GM23338 (cell line): ENCODE data around the gene GRIA4. TPM values are rescaled to one million over a fixed set of nuclear protein-coding genes. Genes with fewer than 3 reads are reported as not detected.
A peak's percentile ranks its signal among the peaks of the same experiment; 100 is the strongest.

ENCODE experiments used
- ATAC-seq: fragments of 200-7000 bp; cut with Tn5 transposase; 3 replicates; pipeline ENCODE4 v1.9.1; 2020
- DNase-seq: peaks from one replicate; pipeline ENCODE4 v3.0.0-alpha.2; 2015; ENCODE audit warnings: low spot score
- H2AFZ ChIP-seq: fragments of 200-600 bp; sonication (generic); 2 replicates; pipeline ENCODE4 v1.8.0; 2016; ENCODE audit warnings: antibody characterized with exemption, mild to moderate bottlenecking, moderate library complexity
- H3F3A ChIP-seq: fragments of 200-600 bp; sonication (generic); replicated peaks from 2 replicates; pipeline ENCODE4 v1.8.0; 2017; ENCODE audit warnings: antibody characterized with exemption, mixed run types, low read depth
- H3K27ac ChIP-seq: fragments of 200-600 bp; sonication (generic); 2 replicates; pipeline ENCODE4 v1.6.1; 2016; ENCODE audit warnings: low read depth
- H3K27me3 ChIP-seq: fragments of 200-600 bp; sonication (generic); 2 replicates; pipeline ENCODE4 v1.8.0; 2016; ENCODE audit warnings: mild to moderate bottlenecking, mixed run types, moderate library complexity; ENCODE audit not compliant: insufficient read depth
- H3K36me3 ChIP-seq: fragments of 200-600 bp; sonication (generic); 2 replicates; pipeline ENCODE4 v1.8.0; 2016; ENCODE audit warnings: mild to moderate bottlenecking; ENCODE audit not compliant: insufficient read depth
- H3K4me1 ChIP-seq: fragments of 200-600 bp; sonication (generic); 2 replicates; pipeline ENCODE4 v1.8.0; 2016; ENCODE audit warnings: mild to moderate bottlenecking, moderate library complexity; ENCODE audit not compliant: insufficient read depth
- H3K4me2 ChIP-seq: fragments of 200-600 bp; sonication (generic); 2 replicates; pipeline ENCODE4 v1.7.1; 2017; ENCODE audit warnings: mixed run types
- H3K4me3 ChIP-seq: fragments of 200-600 bp; sonication (generic); 2 replicates; pipeline ENCODE4 v1.6.1; 2016; ENCODE audit warnings: mixed run types
- H3K79me2 ChIP-seq: fragments of 200-600 bp; sonication (generic); replicated peaks from 2 replicates; pipeline ENCODE4 v1.8.0; 2017; ENCODE audit warnings: mild to moderate bottlenecking; ENCODE audit not compliant: insufficient read depth
- H3K9me2 ChIP-seq: fragments of 200-600 bp; sonication (generic); 2 replicates; pipeline ENCODE4 v1.8.0; 2017; ENCODE audit not compliant: insufficient read depth
- H4K20me1 ChIP-seq: fragments of 200-600 bp; sonication (generic); replicated peaks from 2 replicates; pipeline ENCODE4 v1.8.0; 2017; ENCODE audit warnings: mild to moderate bottlenecking; ENCODE audit not compliant: insufficient read depth
- H3K27ac Mint-ChIP-seq: 2 replicates; pipeline ENCODE4 v1.8.0; 2020; ENCODE audit warnings: inconsistent platforms, mild to moderate bottlenecking, moderate library complexity, mixed read lengths
- H3K27me3 Mint-ChIP-seq: 3 replicates; pipeline ENCODE4 v1.8.0; 2022; ENCODE audit warnings: low read depth, mild to moderate bottlenecking, moderate library complexity, mixed read lengths, inconsistent platforms; ENCODE audit not compliant: insufficient read depth, poor library complexity
- H3K36me3 Mint-ChIP-seq: 3 replicates; pipeline ENCODE4 v1.8.0; 2021; ENCODE audit warnings: low read depth, mild to moderate bottlenecking, inconsistent platforms, moderate library complexity, mixed read lengths
- H3K4me1 Mint-ChIP-seq: 3 replicates; pipeline ENCODE4 v1.8.0; 2020; ENCODE audit warnings: mild to moderate bottlenecking, inconsistent platforms, mixed read lengths
- H3K4me3 Mint-ChIP-seq: 3 replicates; pipeline ENCODE4 v1.8.0; 2021; ENCODE audit warnings: moderate library complexity, mild to moderate bottlenecking, inconsistent platforms, mixed read lengths
- H3K9me3 Mint-ChIP-seq: 3 replicates; pipeline ENCODE4 v1.8.0; 2020; ENCODE audit warnings: moderate library complexity, mild to moderate bottlenecking, inconsistent platforms, mixed read lengths
- EZH2 ChIP-seq: fragments of 200-600 bp; sonication (generic); IDR thresholded peaks from one replicate; pipeline ENCODE4 v1.8.0; 2017; ENCODE audit warnings: antibody characterized with exemption, mild to moderate bottlenecking, low read depth; ENCODE audit not compliant: unreplicated experiment
- EZH2phosphoT487 ChIP-seq: fragments of 200-600 bp; sonication (generic); IDR thresholded peaks from one replicate; pipeline ENCODE4 v1.8.1; 2018; ENCODE audit warnings: antibody characterized with exemption; ENCODE audit not compliant: unreplicated experiment
- JUNB ChIP-seq: IDR thresholded peaks from one replicate; pipeline ENCODE4 v1.6.1; 2016; ENCODE audit warnings: antibody characterized with exemption; ENCODE audit not compliant: unreplicated experiment
- NANOG ChIP-seq: IDR thresholded peaks from 2 replicates; pipeline ENCODE4 v1.6.1; 2016; ENCODE audit warnings: antibody characterized with exemption, borderline replicate concordance
- POLR2AphosphoS5 ChIP-seq: IDR thresholded peaks from 2 replicates; pipeline ENCODE4 v1.6.1; 2016; ENCODE audit warnings: antibody characterized with exemption, low read depth
- STAT1 ChIP-seq: IDR thresholded peaks from one replicate; pipeline ENCODE4 v1.6.1; 2016; ENCODE audit warnings: antibody characterized with exemption; ENCODE audit not compliant: unreplicated experiment
- ZNF114 ChIP-seq: fragments of 250-450 bp; sonication (Bioruptor Pico); IDR thresholded peaks from 2 replicates; pipeline ENCODE4 v1.5.0; 2020; ENCODE audit warnings: mild to moderate bottlenecking, moderate library complexity
- ZNF331 ChIP-seq: fragments of 250-450 bp; sonication (Bioruptor Pico); IDR thresholded peaks from 2 replicates; pipeline ENCODE4 v1.5.0; 2020; ENCODE audit warnings: low read depth, mild to moderate bottlenecking, moderate library complexity
- polyA plus RNA-seq: library from polyadenylated mRNA; unstranded; fragments of >200 nt; fragmentation: Nextera tagmentation; extraction: Ambion mirVana; gene quantifications from 2 replicates; pipeline ENCODE4 v1.2.1, GENCODE V29; 2016
- total RNA-seq: library from RNA; depleted of rRNA; stranded (reverse); fragments of >200 nt; shearing (Covaris generic); gene quantifications from 2 replicates; pipeline ENCODE4 v1.2.3, GENCODE V29; 2014
- TF ChIP-seq, protein P1 (sequence below), 2 experiments: fragments of 200-600 bp in 1 of 2; sonication (generic) in 1 of 2; conservative IDR thresholded peaks; 2 replicates each; pipeline versions ENCODE4 v1.5.1 to v1.6.1; 2016 to 2017; ENCODE audit warnings: antibody characterized with exemption in 2 of 2, low read depth in 2 of 2, mild to moderate bottlenecking in 2 of 2, moderate library complexity in 1 of 2
- TF ChIP-seq, protein P2 (sequence below): IDR thresholded peaks from one replicate; pipeline ENCODE4 v1.6.1; 2018; ENCODE audit warnings: antibody characterized with exemption; ENCODE audit not compliant: unreplicated experiment
- TF ChIP-seq, protein P3 (sequence below): IDR thresholded peaks from 2 replicates; pipeline ENCODE4 v1.6.1; 2016; ENCODE audit warnings: antibody characterized with exemption
- TF ChIP-seq, protein P4 (sequence below): fragments of 250-450 bp; sonication (Bioruptor Pico); IDR thresholded peaks from 2 replicates; pipeline ENCODE4 v1.5.0; 2020; ENCODE audit warnings: mild to moderate bottlenecking, moderate library complexity

GRIA4 gene
- total and polyA plus RNA-seq, 2 experiments from 2014 or later: 17.8 to 71.1 TPM

DNA sequence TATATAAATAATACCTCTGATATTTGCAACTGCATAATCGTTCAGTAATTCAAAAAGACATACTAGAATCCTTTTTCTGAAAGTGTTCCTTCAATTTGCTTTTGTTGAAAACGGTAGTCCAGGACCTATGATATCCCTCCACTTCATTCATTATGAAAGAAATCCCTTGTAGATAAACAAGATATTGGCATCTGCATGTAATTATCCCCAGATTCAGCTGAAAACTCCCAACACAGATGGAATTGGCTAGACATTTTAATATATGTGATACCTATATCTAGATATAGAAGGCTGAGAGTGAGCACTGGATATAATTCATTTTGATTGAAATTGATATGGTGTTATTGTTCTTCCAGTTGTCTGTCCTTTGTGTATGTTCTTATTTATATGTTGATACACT, 302.8 kb downstream of the GRIA4 start (continued):
- TF ChIP-seq, protein P1, sequence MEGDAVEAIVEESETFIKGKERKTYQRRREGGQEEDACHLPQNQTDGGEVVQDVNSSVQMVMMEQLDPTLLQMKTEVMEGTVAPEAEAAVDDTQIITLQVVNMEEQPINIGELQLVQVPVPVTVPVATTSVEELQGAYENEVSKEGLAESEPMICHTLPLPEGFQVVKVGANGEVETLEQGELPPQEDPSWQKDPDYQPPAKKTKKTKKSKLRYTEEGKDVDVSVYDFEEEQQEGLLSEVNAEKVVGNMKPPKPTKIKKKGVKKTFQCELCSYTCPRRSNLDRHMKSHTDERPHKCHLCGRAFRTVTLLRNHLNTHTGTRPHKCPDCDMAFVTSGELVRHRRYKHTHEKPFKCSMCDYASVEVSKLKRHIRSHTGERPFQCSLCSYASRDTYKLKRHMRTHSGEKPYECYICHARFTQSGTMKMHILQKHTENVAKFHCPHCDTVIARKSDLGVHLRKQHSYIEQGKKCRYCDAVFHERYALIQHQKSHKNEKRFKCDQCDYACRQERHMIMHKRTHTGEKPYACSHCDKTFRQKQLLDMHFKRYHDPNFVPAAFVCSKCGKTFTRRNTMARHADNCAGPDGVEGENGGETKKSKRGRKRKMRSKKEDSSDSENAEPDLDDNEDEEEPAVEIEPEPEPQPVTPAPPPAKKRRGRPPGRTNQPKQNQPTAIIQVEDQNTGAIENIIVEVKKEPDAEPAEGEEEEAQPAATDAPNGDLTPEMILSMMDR (conservative IDR thresholded peaks at IDR 0.05; ENCODE audit: low read depth in 2 of 2): no peak
- TF ChIP-seq ZNF331 (CRISPR knock-in tag) (no peak), STAT1 (no peak), EZH2phosphoT487 (no peak), EZH2 (no peak), ZNF114 (CRISPR knock-in tag) (no peak), JUNB (no peak), POLR2AphosphoS5 (no peak)
- TF ChIP-seq, protein P2, sequence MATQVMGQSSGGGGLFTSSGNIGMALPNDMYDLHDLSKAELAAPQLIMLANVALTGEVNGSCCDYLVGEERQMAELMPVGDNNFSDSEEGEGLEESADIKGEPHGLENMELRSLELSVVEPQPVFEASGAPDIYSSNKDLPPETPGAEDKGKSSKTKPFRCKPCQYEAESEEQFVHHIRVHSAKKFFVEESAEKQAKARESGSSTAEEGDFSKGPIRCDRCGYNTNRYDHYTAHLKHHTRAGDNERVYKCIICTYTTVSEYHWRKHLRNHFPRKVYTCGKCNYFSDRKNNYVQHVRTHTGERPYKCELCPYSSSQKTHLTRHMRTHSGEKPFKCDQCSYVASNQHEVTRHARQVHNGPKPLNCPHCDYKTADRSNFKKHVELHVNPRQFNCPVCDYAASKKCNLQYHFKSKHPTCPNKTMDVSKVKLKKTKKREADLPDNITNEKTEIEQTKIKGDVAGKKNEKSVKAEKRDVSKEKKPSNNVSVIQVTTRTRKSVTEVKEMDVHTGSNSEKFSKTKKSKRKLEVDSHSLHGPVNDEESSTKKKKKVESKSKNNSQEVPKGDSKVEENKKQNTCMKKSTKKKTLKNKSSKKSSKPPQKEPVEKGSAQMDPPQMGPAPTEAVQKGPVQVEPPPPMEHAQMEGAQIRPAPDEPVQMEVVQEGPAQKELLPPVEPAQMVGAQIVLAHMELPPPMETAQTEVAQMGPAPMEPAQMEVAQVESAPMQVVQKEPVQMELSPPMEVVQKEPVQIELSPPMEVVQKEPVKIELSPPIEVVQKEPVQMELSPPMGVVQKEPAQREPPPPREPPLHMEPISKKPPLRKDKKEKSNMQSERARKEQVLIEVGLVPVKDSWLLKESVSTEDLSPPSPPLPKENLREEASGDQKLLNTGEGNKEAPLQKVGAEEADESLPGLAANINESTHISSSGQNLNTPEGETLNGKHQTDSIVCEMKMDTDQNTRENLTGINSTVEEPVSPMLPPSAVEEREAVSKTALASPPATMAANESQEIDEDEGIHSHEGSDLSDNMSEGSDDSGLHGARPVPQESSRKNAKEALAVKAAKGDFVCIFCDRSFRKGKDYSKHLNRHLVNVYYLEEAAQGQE: no peak
- TF ChIP-seq, protein P3, sequence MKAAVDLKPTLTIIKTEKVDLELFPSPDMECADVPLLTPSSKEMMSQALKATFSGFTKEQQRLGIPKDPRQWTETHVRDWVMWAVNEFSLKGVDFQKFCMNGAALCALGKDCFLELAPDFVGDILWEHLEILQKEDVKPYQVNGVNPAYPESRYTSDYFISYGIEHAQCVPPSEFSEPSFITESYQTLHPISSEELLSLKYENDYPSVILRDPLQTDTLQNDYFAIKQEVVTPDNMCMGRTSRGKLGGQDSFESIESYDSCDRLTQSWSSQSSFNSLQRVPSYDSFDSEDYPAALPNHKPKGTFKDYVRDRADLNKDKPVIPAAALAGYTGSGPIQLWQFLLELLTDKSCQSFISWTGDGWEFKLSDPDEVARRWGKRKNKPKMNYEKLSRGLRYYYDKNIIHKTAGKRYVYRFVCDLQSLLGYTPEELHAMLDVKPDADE: no peak

DNA sequence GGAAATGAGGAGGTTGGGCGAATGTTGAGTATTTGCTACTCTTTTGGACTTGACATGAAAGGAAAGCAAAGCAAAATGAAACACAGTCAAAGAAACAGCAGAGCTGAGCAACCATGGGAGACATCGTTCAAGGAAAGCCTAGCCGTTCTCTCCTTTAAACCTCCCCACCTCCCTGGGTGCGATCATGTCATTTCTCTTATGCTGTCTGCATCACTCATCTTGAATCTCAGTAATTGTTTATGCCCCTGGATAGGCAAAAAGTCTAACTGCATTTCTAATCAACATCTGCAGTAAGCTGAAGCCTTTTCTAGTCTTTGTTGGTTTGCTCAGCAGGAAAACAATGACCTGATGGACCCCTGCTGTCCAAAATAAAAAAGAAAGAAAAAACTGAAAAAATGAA, 305.1 kb downstream of the GRIA4 start:
- H3K4me1 ChIP-seq: peaks cover 11% of the 10 kb centered on the region
- no peaks in the 10 kb centered on the region for H3K27me3 ChIP-seq
- H3F3A ChIP-seq: no peaks in the 10 kb centered on the region
- 0 out of 3 replicates have a peak, but pooled peaks have one; percentile 34 for ATAC-seq
- peak; percentile 27 for DNase-seq
- no peaks in the 10 kb centered on the region for H3K27me3 Mint-ChIP-seq
- H3K36me3 Mint-ChIP-seq: no peaks in the 10 kb centered on the region
- no peak overlapping the region for H3K27ac ChIP-seq
- no peaks in the 10 kb centered on the region for H3K36me3 ChIP-seq
- no peaks in the 10 kb centered on the region for H3K9me3 Mint-ChIP-seq
- no peak overlapping the region for H3K4me3 ChIP-seq
- H3K4me2 ChIP-seq: 0 out of 2 replicates have a peak overlapping the region, but pooled peaks have one; percentile 0
- H3K9me2 ChIP-seq: no peaks in the 10 kb centered on the region
- peaks cover 7% of the 10 kb centered on the region; the same call in 2 of the 3 replicates for H3K4me1 Mint-ChIP-seq
- H3K79me2 ChIP-seq: no peaks in the 10 kb centered on the region
- no peaks in the 10 kb centered on the region for H4K20me1 ChIP-seq
- H3K27ac Mint-ChIP-seq: no peak overlapping the region
- no peak overlapping the region for H2AFZ ChIP-seq
- H3K4me3 Mint-ChIP-seq: no peak overlapping the region
- TF ChIP-seq ZNF114 (CRISPR knock-in tag) (no peak), EZH2phosphoT487 (no peak), JUNB (no peak), POLR2AphosphoS5 (no peak), NANOG (no peak), ZNF331 (CRISPR knock-in tag) (no peak)
- TF ChIP-seq, protein P4, sequence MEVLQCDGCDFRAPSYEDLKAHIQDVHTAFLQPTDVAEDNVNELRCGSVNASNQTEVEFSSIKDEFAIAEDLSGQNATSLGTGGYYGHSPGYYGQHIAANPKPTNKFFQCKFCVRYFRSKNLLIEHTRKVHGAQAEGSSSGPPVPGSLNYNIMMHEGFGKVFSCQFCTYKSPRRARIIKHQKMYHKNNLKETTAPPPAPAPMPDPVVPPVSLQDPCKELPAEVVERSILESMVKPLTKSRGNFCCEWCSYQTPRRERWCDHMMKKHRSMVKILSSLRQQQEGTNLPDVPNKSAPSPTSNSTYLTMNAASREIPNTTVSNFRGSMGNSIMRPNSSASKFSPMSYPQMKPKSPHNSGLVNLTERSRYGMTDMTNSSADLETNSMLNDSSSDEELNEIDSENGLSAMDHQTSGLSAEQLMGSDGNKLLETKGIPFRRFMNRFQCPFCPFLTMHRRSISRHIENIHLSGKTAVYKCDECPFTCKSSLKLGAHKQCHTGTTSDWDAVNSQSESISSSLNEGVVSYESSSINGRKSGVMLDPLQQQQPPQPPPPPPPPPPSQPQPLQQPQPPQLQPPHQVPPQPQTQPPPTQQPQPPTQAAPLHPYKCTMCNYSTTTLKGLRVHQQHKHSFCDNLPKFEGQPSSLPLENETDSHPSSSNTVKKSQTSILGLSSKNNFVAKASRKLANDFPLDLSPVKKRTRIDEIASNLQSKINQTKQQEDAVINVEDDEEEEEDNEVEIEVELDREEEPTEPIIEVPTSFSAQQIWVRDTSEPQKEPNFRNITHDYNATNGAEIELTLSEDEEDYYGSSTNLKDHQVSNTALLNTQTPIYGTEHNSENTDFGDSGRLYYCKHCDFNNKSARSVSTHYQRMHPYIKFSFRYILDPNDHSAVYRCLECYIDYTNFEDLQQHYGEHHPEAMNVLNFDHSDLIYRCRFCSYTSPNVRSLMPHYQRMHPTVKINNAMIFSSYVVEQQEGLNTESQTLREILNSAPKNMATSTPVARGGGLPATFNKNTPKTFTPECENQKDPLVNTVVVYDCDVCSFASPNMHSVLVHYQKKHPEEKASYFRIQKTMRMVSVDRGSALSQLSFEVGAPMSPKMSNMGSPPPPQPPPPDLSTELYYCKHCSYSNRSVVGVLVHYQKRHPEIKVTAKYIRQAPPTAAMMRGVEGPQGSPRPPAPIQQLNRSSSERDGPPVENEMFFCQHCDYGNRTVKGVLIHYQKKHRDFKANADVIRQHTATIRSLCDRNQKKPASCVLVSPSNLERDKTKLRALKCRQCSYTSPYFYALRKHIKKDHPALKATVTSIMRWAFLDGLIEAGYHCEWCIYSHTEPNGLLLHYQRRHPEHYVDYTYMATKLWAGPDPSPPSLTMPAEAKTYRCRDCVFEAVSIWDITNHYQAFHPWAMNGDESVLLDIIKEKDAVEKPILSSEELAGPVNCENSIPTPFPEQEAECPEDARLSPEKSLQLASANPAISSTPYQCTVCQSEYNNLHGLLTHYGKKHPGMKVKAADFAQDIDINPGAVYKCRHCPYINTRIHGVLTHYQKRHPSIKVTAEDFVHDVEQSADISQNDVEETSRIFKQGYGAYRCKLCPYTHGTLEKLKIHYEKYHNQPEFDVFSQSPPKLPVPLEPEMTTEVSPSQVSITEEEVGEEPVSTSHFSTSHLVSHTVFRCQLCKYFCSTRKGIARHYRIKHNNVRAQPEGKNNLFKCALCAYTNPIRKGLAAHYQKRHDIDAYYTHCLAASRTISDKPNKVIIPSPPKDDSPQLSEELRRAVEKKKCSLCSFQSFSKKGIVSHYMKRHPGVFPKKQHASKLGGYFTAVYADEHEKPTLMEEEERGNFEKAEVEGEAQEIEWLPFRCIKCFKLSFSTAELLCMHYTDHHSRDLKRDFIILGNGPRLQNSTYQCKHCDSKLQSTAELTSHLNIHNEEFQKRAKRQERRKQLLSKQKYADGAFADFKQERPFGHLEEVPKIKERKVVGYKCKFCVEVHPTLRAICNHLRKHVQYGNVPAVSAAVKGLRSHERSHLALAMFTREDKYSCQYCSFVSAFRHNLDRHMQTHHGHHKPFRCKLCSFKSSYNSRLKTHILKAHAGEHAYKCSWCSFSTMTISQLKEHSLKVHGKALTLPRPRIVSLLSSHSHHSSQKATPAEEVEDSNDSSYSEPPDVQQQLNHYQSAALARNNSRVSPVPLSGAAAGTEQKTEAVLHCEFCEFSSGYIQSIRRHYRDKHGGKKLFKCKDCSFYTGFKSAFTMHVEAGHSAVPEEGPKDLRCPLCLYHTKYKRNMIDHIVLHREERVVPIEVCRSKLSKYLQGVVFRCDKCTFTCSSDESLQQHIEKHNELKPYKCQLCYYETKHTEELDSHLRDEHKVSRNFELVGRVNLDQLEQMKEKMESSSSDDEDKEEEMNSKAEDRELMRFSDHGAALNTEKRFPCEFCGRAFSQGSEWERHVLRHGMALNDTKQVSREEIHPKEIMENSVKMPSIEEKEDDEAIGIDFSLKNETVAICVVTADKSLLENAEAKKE (CRISPR knock-in tag): no peak
